PC-9 (cell line): Measurements from ENCODE around the gene C2orf49.

Experiments used
- EZH2 ChIP-seq: fragments of 200-600 bp; sonication (generic); IDR thresholded peaks from 2 replicates; pipeline ENCODE4 v1.8.0; 2017; ENCODE audit warnings: antibody characterized with exemption, low read depth
- TF ChIP-seq, protein P1 (sequence below): fragments of 200-600 bp; sonication (generic); conservative IDR thresholded peaks from 2 replicates; pipeline ENCODE4 v1.6.1; 2017; ENCODE audit warnings: mixed run types, antibody characterized with exemption, mild to moderate bottlenecking, moderate library complexity

GRCh38 chr2:105391058-105391627, 53.8 kb downstream of the C2orf49 start:
- TF ChIP-seq, protein P1, sequence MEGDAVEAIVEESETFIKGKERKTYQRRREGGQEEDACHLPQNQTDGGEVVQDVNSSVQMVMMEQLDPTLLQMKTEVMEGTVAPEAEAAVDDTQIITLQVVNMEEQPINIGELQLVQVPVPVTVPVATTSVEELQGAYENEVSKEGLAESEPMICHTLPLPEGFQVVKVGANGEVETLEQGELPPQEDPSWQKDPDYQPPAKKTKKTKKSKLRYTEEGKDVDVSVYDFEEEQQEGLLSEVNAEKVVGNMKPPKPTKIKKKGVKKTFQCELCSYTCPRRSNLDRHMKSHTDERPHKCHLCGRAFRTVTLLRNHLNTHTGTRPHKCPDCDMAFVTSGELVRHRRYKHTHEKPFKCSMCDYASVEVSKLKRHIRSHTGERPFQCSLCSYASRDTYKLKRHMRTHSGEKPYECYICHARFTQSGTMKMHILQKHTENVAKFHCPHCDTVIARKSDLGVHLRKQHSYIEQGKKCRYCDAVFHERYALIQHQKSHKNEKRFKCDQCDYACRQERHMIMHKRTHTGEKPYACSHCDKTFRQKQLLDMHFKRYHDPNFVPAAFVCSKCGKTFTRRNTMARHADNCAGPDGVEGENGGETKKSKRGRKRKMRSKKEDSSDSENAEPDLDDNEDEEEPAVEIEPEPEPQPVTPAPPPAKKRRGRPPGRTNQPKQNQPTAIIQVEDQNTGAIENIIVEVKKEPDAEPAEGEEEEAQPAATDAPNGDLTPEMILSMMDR: no peak
- TF ChIP-seq EZH2: no peak
